Neutrophil (primary cell): Measurements from ENCODE around the gene LUM.

Source experiments
- H3K27ac ChIP-seq: fragments of 200-600 bp; sonication (generic); 2 replicates; pipeline ENCODE4 v1.5.1; 2016; ENCODE audit warnings: mild to moderate bottlenecking, moderate library complexity
- H3K27me3 ChIP-seq: fragments of 200-600 bp; sonication (generic); 2 replicates; pipeline ENCODE4 v1.6.0; 2016; ENCODE audit warnings: mild to moderate bottlenecking
- H3K36me3 ChIP-seq: fragments of 200-600 bp; sonication (generic); 2 replicates; pipeline ENCODE4 v1.5.1; 2017
- H3K4me1 ChIP-seq, 2 experiments: fragments of 200-600 bp in 1 of 2; sonication (generic) in 1 of 2; 1 replicate in 1 of 2; 2 replicates in 1 of 2; pipeline versions ENCODE4 v1.5.1 to v1.6.1; 2013 to 2016; ENCODE audit warnings: low read depth in 1 of 2, low read length in 1 of 2, mild to moderate bottlenecking in 1 of 2, moderate library complexity in 1 of 2; ENCODE audit not compliant: control insufficient read depth in 1 of 2, insufficient read depth in 1 of 2
- H3K4me3 ChIP-seq, 2 experiments: fragments of 200-600 bp in 1 of 2; sonication (generic) in 1 of 2; 1 replicate in 1 of 2; 2 replicates in 1 of 2; pipeline ENCODE4 v1.5.1; 2013 to 2016; ENCODE audit warnings: low read depth in 1 of 2, low read length in 1 of 2, mild to moderate bottlenecking in 1 of 2, moderate library complexity in 1 of 2
- H3K9me3 ChIP-seq: fragments of 200-600 bp; sonication (generic); 2 replicates; pipeline ENCODE4 v1.5.1; 2016
- CTCF ChIP-seq: fragments of 200-600 bp; sonication (generic); IDR thresholded peaks from 2 replicates; pipeline ENCODE4 v1.5.1; 2016; ENCODE audit warnings: antibody characterized with exemption

The LUM gene

GRCh38 chr12:91061091-91061490, 50.2 kb downstream of the LUM start:
- Histone ChIP-seq H3K36me3 (no peaks in the 10 kb centered on the region), H3K9me3 (no peaks in the 10 kb centered on the region), H3K4me3 (no peak overlapping the region), H3K27ac (no peak overlapping the region), H3K27me3 (no peaks in the 10 kb centered on the region), H3K4me1 (no peaks in the 10 kb centered on the region)
- no peak for TF ChIP-seq CTCF

GRCh38 chr12:91059211-91059610, 52.1 kb downstream of the LUM start:
- no peak for TF ChIP-seq CTCF
- Histone ChIP-seq H3K27me3 (no peaks in the 10 kb centered on the region), H3K4me1 (no peaks in the 10 kb centered on the region), H3K4me3 (no peak overlapping the region), H3K9me3 (no peaks in the 10 kb centered on the region), H3K27ac (no peak overlapping the region), H3K36me3 (no peaks in the 10 kb centered on the region)

DNA sequence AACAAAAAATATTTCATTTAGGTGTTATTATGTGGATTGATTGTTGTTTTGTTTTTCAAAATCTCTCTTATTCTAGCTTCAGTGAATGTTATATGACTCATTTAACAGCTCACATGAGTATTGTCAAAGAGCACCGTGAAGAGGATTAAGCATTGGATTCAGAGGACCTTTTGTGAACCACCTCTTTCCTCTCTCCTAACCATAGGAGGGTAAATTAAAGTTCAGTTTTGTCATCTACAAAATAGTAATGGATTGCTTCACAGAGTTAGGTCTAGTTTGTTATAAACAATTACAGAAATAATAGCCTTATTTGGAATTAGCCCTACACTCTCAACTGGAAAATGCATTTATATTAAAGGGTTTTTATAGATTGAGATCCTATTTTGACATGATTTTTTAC, 52.5 kb downstream of the LUM start:
- no peak for TF ChIP-seq CTCF
- Histone ChIP-seq H3K4me3 (no peak overlapping the region), H3K27me3 (no peaks in the 10 kb centered on the region), H3K27ac (no peak overlapping the region), H3K36me3 (no peaks in the 10 kb centered on the region), H3K4me1 (no peaks in the 10 kb centered on the region), H3K9me3 (no peaks in the 10 kb centered on the region)

GRCh38 chr12:91057368-91058165, 53.7 kb downstream of the LUM start, which contains the start of gene KERA:
Gene KERA, minus strand, starts transcription at chr12:91058024. Its CDS starts 1,743 bp downstream, at chr12:91056281.
- no peaks in the 10 kb centered on the region for H3K36me3 ChIP-seq
- H3K4me1 ChIP-seq = no peaks in the 10 kb centered on the region
- no peak for TF ChIP-seq CTCF
- H3K27ac ChIP-seq = no peak within 1 kb of the TSS
- H3K27me3 ChIP-seq = no peaks in the 10 kb centered on the region
- no peak within 1 kb of the TSS for H3K4me3 ChIP-seq
- H3K9me3 ChIP-seq = no peaks in the 10 kb centered on the region

DNA sequence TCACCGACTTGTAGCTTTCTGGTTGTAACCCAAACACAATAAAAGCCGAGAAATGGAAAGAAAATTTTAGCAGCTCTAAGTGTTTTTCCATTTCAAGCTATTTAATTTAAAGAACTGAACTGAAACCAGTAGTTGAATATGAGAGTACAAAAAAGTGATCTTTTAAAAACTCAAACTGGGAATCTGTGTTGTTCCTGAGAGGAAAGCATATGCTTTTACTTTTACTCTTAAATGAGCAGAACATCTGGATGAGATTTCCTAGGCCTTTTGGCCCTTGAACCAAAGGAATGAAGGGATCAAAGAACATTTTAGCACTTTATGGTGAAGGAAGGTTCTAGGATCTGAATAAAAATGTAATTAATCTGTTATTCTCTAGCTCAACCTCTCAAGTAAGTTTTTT, 54.8 kb downstream of the LUM start:
- TF ChIP-seq CTCF = no peak
- Histone ChIP-seq H3K4me3 (no peak overlapping the region), H3K27ac (no peak overlapping the region), H3K27me3 (no peaks in the 10 kb centered on the region), H3K4me1 (no peaks in the 10 kb centered on the region), H3K36me3 (no peaks in the 10 kb centered on the region), H3K9me3 (no peaks in the 10 kb centered on the region)
